Common myeloid progenitor, CD34-positive (primary cell): ENCODE measurements around the gene HIGD1C.
A peak's percentile ranks its signal among the peaks of the same experiment; 100 is the strongest.

Experiments used
- CTCF ChIA-PET: fragments of 350-600 bp; sonication (Branson Sonifier 250); formaldehyde crosslinking; loops from one replicate; lab custom pipeline; 2021; ENCODE audit warnings: antibody characterized with exemption; lab: Charles Lee
- POLR2A ChIA-PET: fragments of 350-600 bp; sonication (Branson Sonifier 250); formaldehyde crosslinking; loops from one replicate; lab custom pipeline; 2021; ENCODE audit warnings: antibody characterized with exemption; lab: Charles Lee
- DNase-seq, 3 donors: peaks; one replicate each; pipeline versions ENCODE4 v3.0.0 to v3.0.0-alpha.2; 2013
- H3K27ac ChIP-seq, 2 experiments: 1 replicate in 1 of 2; 2 replicates in 1 of 2; pipeline ENCODE4 v1.7.0; 2013; ENCODE audit warnings: inconsistent platforms in 2 of 2, low read length in 2 of 2, mild to moderate bottlenecking in 2 of 2, low read depth in 1 of 2, moderate library complexity in 1 of 2; ENCODE audit not compliant: severe bottlenecking in 2 of 2, insufficient read depth in 1 of 2, poor library complexity in 1 of 2
- H3K27me3 ChIP-seq, 5 experiments: replicated peaks in 2 of 5; 1 replicate in 3 of 5; 2 replicates in 2 of 5; pipeline versions ENCODE4 v1.6.1 to v1.7.0; 2013; ENCODE audit warnings: low read length in 4 of 5, mild to moderate bottlenecking in 2 of 5, moderate library complexity in 2 of 5, inconsistent platforms in 1 of 5; ENCODE audit not compliant: insufficient read depth in 5 of 5, control insufficient read depth in 4 of 5
- H3K36me3 ChIP-seq, 4 experiments: 1 replicate in 2 of 4; 2 replicates in 2 of 4; pipeline versions ENCODE4 v1.6.1 to v1.7.0; 2013; ENCODE audit warnings: low read length in 3 of 4, control low read depth in 1 of 4, mild to moderate bottlenecking in 1 of 4; ENCODE audit not compliant: control insufficient read depth in 4 of 4, insufficient read depth in 4 of 4
- H3K4me1 ChIP-seq, 4 experiments: 1 replicate in 3 of 4; 2 replicates in 1 of 4; pipeline versions ENCODE4 v1.6.1 to v1.7.1; 2013; ENCODE audit warnings: low read length in 3 of 4, mild to moderate bottlenecking in 3 of 4, control low read depth in 1 of 4, inconsistent platforms in 1 of 4, moderate library complexity in 1 of 4; ENCODE audit not compliant: control insufficient read depth in 4 of 4, insufficient read depth in 4 of 4; ENCODE audit errors: control extremely low read depth in 1 of 4
- H3K4me3 ChIP-seq, 7 experiments: 1 replicate in 4 of 7; 2 replicates in 3 of 7; pipeline versions ENCODE4 v1.5.1 to v1.7.0; 2013; ENCODE audit warnings: mild to moderate bottlenecking in 7 of 7, low read length in 6 of 7, moderate library complexity in 6 of 7, inconsistent platforms in 2 of 7, low read depth in 2 of 7, control low read depth in 1 of 7; ENCODE audit not compliant: insufficient read depth in 4 of 7, control insufficient read depth in 1 of 7; ENCODE audit errors: extremely low read depth in 1 of 7
- H3K9me3 ChIP-seq, 5 experiments: 1 replicate in 4 of 5; 2 replicates in 1 of 5; pipeline versions ENCODE4 v1.6.1 to v1.7.1; 2013; ENCODE audit warnings: low read length in 4 of 5, mild to moderate bottlenecking in 2 of 5, inconsistent platforms in 1 of 5, low read depth in 1 of 5, moderate library complexity in 1 of 5; ENCODE audit not compliant: control insufficient read depth in 4 of 5, insufficient read depth in 2 of 5; ENCODE audit errors: control extremely low read depth in 1 of 5
- WGBS: methylation state at CpG from one replicate; pipeline ENCODE4 v1.1.5; 2013; ENCODE audit not compliant: insufficient coverage; 5-methylcytosine and 5-hydroxymethylcytosine counted together

The HIGD1C gene

GRCh38 chr12:50922820-50923219 lies 29.5 kb upstream of the HIGD1C start:
- peaks cover 0 to 8% (median 0%) of the 10 kb centered on the region in 5 experiments for H3K9me3 ChIP-seq
- ChIA-PET CTCF (interaction anchor here (2.3 kb wide), 1 partner anchor 21 kb away, joined by 5 read pairs; no protein-coding TSS in a partner anchor), POLR2A (no interaction called here)
- H3K27me3 ChIP-seq: no peaks in the 10 kb centered on the region
- peaks cover 31 to 54% (median 44%) of the 10 kb centered on the region in 4 experiments for H3K4me1 ChIP-seq
- peak overlapping the region in 2 of 7 experiments; percentile 33 to 53 for H3K4me3 ChIP-seq
- no CpG with 5 or more reads among the region's 3 CpGs for WGBS
- DNase-seq: no peak
- H3K36me3 ChIP-seq: no peaks in the 10 kb centered on the region
- H3K27ac ChIP-seq: peak overlapping the region; percentile 25 to 60

GRCh38 chr12:50923361-50924130 lies 28.8 kb upstream of the HIGD1C start:
- Histone ChIP-seq H3K27ac (peak overlapping the region in 1 of 2 experiments; percentile 77), H3K36me3 (no peaks in the 10 kb centered on the region), H3K9me3 (peaks cover 0 to 3% (median 0%) of the 10 kb centered on the region in 5 experiments), H3K4me1 (peaks cover 38 to 61% (median 49%) of the 10 kb centered on the region in 4 experiments), H3K27me3 (no peaks in the 10 kb centered on the region), H3K4me3 (peak overlapping the region in 6 of 7 experiments; percentile 47 to 98 (median 89))
- peak in 2 of 3 donors; percentile 44 to 61 for DNase-seq
- WGBS: 3% methylated on average over 5 of the region's 8 CpGs
- ChIA-PET POLR2A (no interaction called here), CTCF (interaction anchor here (2.3 kb wide), 1 partner anchor 21 kb away, joined by 5 read pairs; no protein-coding TSS in a partner anchor)

DNA sequence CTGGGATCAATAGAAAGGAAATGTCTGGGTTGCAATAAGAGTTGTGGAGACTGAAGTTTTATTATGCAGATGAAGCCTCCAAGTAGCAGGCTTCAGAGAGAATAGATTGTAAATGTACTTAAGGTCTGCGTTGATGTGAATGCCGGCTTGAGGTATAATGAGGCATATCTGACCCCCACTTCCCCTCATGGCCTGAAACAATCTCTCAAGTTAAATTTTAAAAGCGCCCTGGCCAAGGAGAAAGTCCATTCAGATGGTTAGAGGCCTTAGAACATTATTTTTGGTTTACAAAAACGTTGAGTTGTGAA lies 28.3 kb upstream of the HIGD1C start:
- POLR2A ChIA-PET: no interaction called here
- no peak for DNase-seq

GRCh38 chr12:50924439-50925341 lies 27.7 kb upstream of the HIGD1C start:
- 4% methylated on average over 8 of the region's 13 CpGs for WGBS
- H3K36me3 ChIP-seq: no peaks in the 10 kb centered on the region
- no peaks in the 10 kb centered on the region for H3K27me3 ChIP-seq
- H3K4me3 ChIP-seq: peak overlapping the region; percentile 66 to 98 (median 91)
- DNase-seq: peak; percentile 94 to 97 (median 96)
- H3K9me3 ChIP-seq: peaks cover 0 to 2% (median 0%) of the 10 kb centered on the region in 5 experiments
- ChIA-PET POLR2A (no interaction called here), CTCF (interaction anchor here (0.9 to 2.3 kb wide), 7 partner anchors 10 to 157 kb away, joined by 3 to 8 read pairs (median 4); no protein-coding TSS in a partner anchor)
- H3K4me1 ChIP-seq: peaks cover 43 to 65% (median 54%) of the 10 kb centered on the region in 4 experiments
- H3K27ac ChIP-seq: peak overlapping the region; percentile 50 to 77

More for the DNA sequence above, 28.3 kb upstream of the HIGD1C start:
- Histone ChIP-seq H3K27me3 (no peaks in the 10 kb centered on the region), H3K4me3 (peak overlapping the region in 6 of 7 experiments; percentile 47 to 98 (median 89)), H3K9me3 (peaks cover 0 to 3% (median 0%) of the 10 kb centered on the region in 5 experiments), H3K4me1 (peaks cover 43 to 65% (median 51%) of the 10 kb centered on the region in 4 experiments), H3K36me3 (no peaks in the 10 kb centered on the region), H3K27ac (peak overlapping the region; percentile 46 to 77)
- 0% methylated on average over 1 of the region's 4 CpGs for WGBS
- CTCF ChIA-PET: interaction anchor here (0.9 to 2.3 kb wide), 3 partner anchors 10 to 98 kb away, joined by 3 to 5 read pairs (median 4); no protein-coding TSS in a partner anchor

GRCh38 chr12:50925342-50925651 lies 27.0 kb upstream of the HIGD1C start:
- peak overlapping the region; percentile 50 to 77 for H3K27ac ChIP-seq
- H3K36me3 ChIP-seq: peaks cover 0 to 3% (median 1%) of the 10 kb centered on the region in 4 experiments
- H3K27me3 ChIP-seq: no peaks in the 10 kb centered on the region
- peaks cover 43 to 69% (median 54%) of the 10 kb centered on the region in 4 experiments for H3K4me1 ChIP-seq
- ChIA-PET CTCF (interaction anchor here (0.9 to 1.2 kb wide), 5 partner anchors 11 to 157 kb away, joined by 3 to 8 read pairs (median 4); no protein-coding TSS in a partner anchor), POLR2A (no interaction called here)
- peak overlapping the region; percentile 66 to 98 (median 91) for H3K4me3 ChIP-seq
- peak; percentile 22 to 71 (median 50) for DNase-seq
- no peaks in the 10 kb centered on the region for H3K9me3 ChIP-seq
- 0% methylated on average over 3 of the region's 7 CpGs for WGBS

DNA sequence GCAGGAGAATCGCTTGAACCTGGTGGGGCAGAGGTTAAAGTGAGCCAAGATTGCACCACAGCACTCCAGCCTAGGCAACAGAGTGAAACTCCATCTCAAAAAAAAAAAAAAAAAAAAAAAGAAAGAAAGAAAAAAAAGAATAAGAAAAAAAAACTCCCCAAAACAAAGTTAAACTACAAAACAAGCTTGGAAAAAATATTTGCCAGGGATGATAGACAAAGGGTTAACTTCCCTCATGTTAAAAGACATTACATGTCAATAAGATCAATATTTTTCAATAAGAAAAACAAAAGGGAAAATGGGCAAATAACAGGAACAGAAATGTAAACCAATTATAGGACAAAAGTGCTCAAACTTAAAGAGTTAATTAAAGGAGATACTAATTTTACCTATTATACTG lies 26.4 kb upstream of the HIGD1C start:
- peak overlapping the region; percentile 42 to 77 for H3K27ac ChIP-seq
- DNase-seq: no peak
- H3K27me3 ChIP-seq: no peaks in the 10 kb centered on the region
- no CpG with 5 or more reads among the region's 1 CpG for WGBS
- peak overlapping the region in 6 of 7 experiments; percentile 86 to 98 (median 92) for H3K4me3 ChIP-seq
- peaks cover 0 to 8% (median 3%) of the 10 kb centered on the region in 4 experiments for H3K36me3 ChIP-seq
- ChIA-PET CTCF (interaction anchor here (1.3 kb wide), 1 partner anchor 100 kb away, joined by 3 read pairs; no protein-coding TSS in a partner anchor), POLR2A (no interaction called here)
- H3K9me3 ChIP-seq: no peaks in the 10 kb centered on the region
- H3K4me1 ChIP-seq: peaks cover 43 to 69% (median 54%) of the 10 kb centered on the region in 4 experiments
